ENCODE results near the gene TMEM203. TPM values are rescaled to one million over a fixed set of nuclear protein-coding genes. Genes with fewer than 3 reads are reported as not detected.

The TMEM203 gene
- polyA plus RNA-seq, 1 donor from 2014 or later = 61.1 TPM

- TF ChIP-seq RAD21 (conservative IDR thresholded peaks at IDR 0.05) = no peak
- TF ChIP-seq SMC3 (conservative IDR thresholded peaks at IDR 0.05; ENCODE audit: poor library complexity) = no peak
- TF ChIP-seq EP300 (conservative IDR thresholded peaks at IDR 0.05; ENCODE audit: poor library complexity, severe bottlenecking) = no peak
Measured at GRCh38 chr9:137234055-137234697, 28.7 kb upstream of the TMEM203 start (continued).

- Histone ChIP-seq H3K27ac (ENCODE audit: low read length) (no peak overlapping the region), H3K4me3 (ENCODE audit: low read length) (no peak overlapping the region), H4K20me1 (ENCODE audit: insufficient read depth) (no peaks in the 10 kb centered on the region), H3K36me3 (ENCODE audit: insufficient read depth, low read length) (no peaks in the 10 kb centered on the region), H3K9me2 (ENCODE audit: insufficient read depth, low read length) (no peaks in the 10 kb centered on the region), H2AFZ (ENCODE audit: low read depth, low read length) (no peak overlapping the region), H3K9ac (ENCODE audit: low read length) (no peak overlapping the region), H3K9me3 (ENCODE audit: low read length) (no peaks in the 10 kb centered on the region), H3F3A (ENCODE audit: insufficient read depth, low read length, poor library complexity, severe bottlenecking) (no peaks in the 10 kb centered on the region), H3K79me2 (replicated peaks; ENCODE audit: insufficient read depth, low read length) (no peaks in the 10 kb centered on the region), H3K27me3 (ENCODE audit: insufficient read depth, low read depth, low read length) (no peaks in the 10 kb centered on the region), H3K4me2 (ENCODE audit: low read length) (no peak overlapping the region)
- no peak for TF ChIP-seq TAF1 (IDR thresholded peaks at IDR 0.05; ENCODE audit: low read depth)
- TF ChIP-seq EP300 (conservative IDR thresholded peaks at IDR 0.05; ENCODE audit: poor library complexity, severe bottlenecking) = no peak
- TF ChIP-seq MXI1 (conservative IDR thresholded peaks at IDR 0.05; ENCODE audit: poor library complexity, severe bottlenecking) = no peak
- TF ChIP-seq SMC3 (conservative IDR thresholded peaks at IDR 0.05; ENCODE audit: poor library complexity) = no peak
- TF ChIP-seq POLR2AphosphoS5 (IDR thresholded peaks at IDR 0.05) = no peak
- TF ChIP-seq CTCF (IDR thresholded peaks at IDR 0.05; ENCODE audit: poor library complexity, severe bottlenecking) = no peak
- TF ChIP-seq RAD21 (conservative IDR thresholded peaks at IDR 0.05) = no peak
- no peak for TF ChIP-seq EZH2 (IDR thresholded peaks at IDR 0.05; ENCODE audit: borderline replicate concordance, insufficient read depth, low read length, poor library complexity, severe bottlenecking)
- TF ChIP-seq REST (IDR thresholded peaks at IDR 0.05; ENCODE audit: borderline replicate concordance) = no peak
Measured at GRCh38 chr9:137233143-137233980, 27.9 kb upstream of the TMEM203 start.

- Histone ChIP-seq H3K36me3 (ENCODE audit: insufficient read depth, low read length) (no peaks in the 10 kb centered on the region), H3K79me2 (replicated peaks; ENCODE audit: insufficient read depth, low read length) (no peaks in the 10 kb centered on the region), H3K27ac (ENCODE audit: low read length) (no peak overlapping the region), H3K9me2 (ENCODE audit: insufficient read depth, low read length) (no peaks in the 10 kb centered on the region), H3K27me3 (ENCODE audit: insufficient read depth, low read depth, low read length) (no peaks in the 10 kb centered on the region), H2AFZ (ENCODE audit: low read depth, low read length) (no peak overlapping the region), H3F3A (ENCODE audit: insufficient read depth, low read length, poor library complexity, severe bottlenecking) (no peaks in the 10 kb centered on the region), H3K4me2 (ENCODE audit: low read length) (no peak overlapping the region), H4K20me1 (ENCODE audit: insufficient read depth) (no peaks in the 10 kb centered on the region), H3K9ac (ENCODE audit: low read length) (no peak overlapping the region), H3K9me3 (ENCODE audit: low read length) (no peaks in the 10 kb centered on the region), H3K4me3 (ENCODE audit: low read length) (no peak overlapping the region)
- no peak for TF ChIP-seq MXI1 (conservative IDR thresholded peaks at IDR 0.05; ENCODE audit: poor library complexity, severe bottlenecking)
- no peak for TF ChIP-seq EZH2 (IDR thresholded peaks at IDR 0.05; ENCODE audit: borderline replicate concordance, insufficient read depth, low read length, poor library complexity, severe bottlenecking)
- no peak for TF ChIP-seq SMC3 (conservative IDR thresholded peaks at IDR 0.05; ENCODE audit: poor library complexity)
- TF ChIP-seq REST (IDR thresholded peaks at IDR 0.05; ENCODE audit: borderline replicate concordance) = no peak
- TF ChIP-seq RAD21 (conservative IDR thresholded peaks at IDR 0.05) = no peak
- TF ChIP-seq POLR2AphosphoS5 (IDR thresholded peaks at IDR 0.05) = no peak
- no peak for TF ChIP-seq TAF1 (IDR thresholded peaks at IDR 0.05; ENCODE audit: low read depth)
Measured at GRCh38 chr9:137232510-137232909, 27.1 kb upstream of the TMEM203 start.
